DLD1 (cell line): ENCODE data around the gene LASP1.

ENCODE experiments used
- in situ Hi-C: cut with HindIII; loops from 2 replicates; pipeline ENCODE4 v1.10.0; 2017; ENCODE audit warnings: low sequenced_read_pairs

LASP1 gene

GRCh38 chr17:38868817-38869525 is 887 bp upstream of the LASP1 start:
- in situ Hi-C loops: no loop called here

GRCh38 chr17:38870259-38871165 is 654 bp downstream of the LASP1 start:
- in situ Hi-C loops: no loop called here

- in situ Hi-C loops: no loop called here
These were observed 1.6 kb downstream of the LASP1 start for GRCh38 chr17:38871247-38872015.

GRCh38 chr17:38872027-38872511 is 2.2 kb downstream of the LASP1 start:
- in situ Hi-C loops: no loop called here

GRCh38 chr17:38872671-38873385 is 3.0 kb downstream of the LASP1 start:
- in situ Hi-C loops: no loop called here

DNA sequence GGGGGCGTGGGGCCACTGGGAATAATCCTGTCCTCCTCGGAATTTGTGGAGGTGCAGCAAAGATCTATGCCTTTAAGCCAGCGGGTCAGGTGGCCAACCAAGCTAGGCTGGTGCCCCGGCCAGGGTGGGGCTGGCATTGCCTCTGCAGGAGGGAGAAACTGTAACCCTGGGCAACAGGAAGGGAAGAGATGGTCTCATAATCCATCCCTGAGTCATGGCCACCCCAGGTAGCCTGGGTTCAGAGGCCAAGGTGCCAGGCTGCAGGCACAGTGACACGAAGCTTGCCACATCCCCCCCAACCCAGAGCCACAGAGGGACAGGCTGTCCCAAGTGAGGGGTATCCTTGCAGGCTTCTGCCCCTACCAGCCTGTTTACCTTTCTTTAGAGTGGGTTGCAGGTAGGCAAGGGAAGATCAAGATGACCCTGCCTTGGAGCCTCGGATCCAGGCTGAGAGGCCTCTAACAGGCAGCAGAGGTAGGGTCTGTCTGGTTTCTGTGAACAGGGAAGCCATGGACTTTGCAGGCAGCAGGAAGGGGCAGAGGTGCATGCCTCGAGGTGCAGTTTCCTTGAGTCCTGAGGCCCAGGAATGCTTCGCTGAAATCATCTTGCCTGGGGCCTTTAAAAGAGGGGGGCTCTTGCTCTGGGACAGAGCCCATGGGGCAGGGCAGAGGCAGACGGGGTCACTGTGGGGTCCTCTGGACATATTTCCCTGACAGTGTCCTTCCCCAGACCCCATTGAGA is 4.0 kb downstream of the LASP1 start:
- in situ Hi-C loops: no loop called here

DNA sequence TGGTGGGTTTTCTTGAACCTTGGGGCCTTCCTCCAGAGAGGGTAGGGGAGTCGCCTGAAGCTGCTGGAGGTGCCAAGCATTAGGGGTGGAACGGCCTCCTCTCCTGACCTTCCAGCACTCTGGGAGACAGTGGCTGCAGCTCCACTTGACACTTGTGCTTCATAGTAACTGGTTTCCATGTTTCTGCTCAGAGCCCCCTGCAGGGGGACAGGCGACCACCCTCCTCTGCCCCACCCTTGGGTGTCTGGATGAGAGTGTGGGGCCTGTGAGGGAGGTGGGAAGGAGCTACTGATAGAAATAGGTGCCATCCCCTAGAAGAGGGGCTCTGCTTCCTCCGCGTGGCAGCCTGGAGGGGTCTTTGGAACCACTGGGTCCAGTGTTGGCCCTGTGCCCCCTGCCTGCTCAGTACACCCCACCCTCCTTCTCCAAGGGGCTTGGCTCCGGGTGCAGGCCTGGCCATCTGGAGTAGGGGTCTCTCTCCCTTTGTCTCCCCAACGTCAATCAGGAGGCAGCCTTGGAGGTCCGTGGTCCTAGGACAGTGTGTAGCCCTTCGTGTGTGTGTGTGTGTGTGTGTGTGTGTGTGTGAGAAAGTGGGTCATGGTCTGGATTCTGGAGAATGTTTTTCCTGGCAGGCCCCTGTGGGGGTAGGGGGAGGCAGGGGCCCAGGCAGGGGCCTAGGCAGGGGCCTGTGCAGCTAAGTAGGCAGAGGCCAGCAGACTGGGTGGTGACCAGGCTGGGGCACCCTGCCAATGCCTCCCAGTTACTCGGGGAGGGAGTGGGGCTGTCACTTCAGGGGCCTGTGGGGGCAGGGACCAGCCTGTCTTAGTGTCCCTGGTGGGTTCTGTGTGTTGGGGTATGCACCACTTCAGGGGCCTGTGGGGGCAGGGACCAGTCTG is 4.9 kb downstream of the LASP1 start:
- in situ Hi-C loops: loop anchor here (25.0 kb wide), 1 partner anchor 313 kb away; the partner anchor contains the start of gene CACNB1

DNA sequence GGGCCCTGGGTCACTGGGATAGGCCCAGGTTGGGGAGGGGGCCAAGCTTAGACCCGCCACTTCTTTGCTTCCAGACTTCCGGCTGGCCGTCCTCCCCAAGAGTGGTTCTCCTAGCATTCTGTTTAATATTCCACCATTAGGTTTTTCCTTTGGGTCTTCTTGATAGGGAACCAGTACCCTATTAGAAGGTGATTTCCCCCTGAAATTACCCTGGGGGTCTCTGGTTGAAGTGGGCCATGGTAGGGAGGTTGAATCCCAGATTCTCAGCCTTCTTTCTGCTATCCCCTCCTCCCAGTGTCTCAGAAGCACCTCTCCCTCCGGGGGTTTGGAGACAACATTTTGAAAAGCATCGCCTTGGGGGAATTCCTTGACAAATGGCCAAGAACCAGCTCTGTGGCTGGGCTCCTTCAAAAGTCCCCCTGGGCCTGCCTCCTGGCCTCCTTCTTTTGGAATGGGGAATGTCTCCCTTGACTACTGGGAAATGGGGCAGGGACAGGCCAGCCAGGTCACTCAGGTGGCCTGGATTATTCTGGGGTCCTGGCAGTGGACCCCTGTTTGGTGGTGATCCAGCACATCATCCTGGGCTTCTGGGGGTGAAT is 5.7 kb downstream of the LASP1 start:
- in situ Hi-C loops: loop anchor here (25.0 kb wide), 1 partner anchor 312 kb away; the partner anchor contains the start of gene CACNB1

GRCh38 chr17:38877130-38877851 is 7.4 kb downstream of the LASP1 start:
- in situ Hi-C loops: loop anchor here (25.0 kb wide), 1 partner anchor 310 kb away; the partner anchor contains the start of gene CACNB1

DNA sequence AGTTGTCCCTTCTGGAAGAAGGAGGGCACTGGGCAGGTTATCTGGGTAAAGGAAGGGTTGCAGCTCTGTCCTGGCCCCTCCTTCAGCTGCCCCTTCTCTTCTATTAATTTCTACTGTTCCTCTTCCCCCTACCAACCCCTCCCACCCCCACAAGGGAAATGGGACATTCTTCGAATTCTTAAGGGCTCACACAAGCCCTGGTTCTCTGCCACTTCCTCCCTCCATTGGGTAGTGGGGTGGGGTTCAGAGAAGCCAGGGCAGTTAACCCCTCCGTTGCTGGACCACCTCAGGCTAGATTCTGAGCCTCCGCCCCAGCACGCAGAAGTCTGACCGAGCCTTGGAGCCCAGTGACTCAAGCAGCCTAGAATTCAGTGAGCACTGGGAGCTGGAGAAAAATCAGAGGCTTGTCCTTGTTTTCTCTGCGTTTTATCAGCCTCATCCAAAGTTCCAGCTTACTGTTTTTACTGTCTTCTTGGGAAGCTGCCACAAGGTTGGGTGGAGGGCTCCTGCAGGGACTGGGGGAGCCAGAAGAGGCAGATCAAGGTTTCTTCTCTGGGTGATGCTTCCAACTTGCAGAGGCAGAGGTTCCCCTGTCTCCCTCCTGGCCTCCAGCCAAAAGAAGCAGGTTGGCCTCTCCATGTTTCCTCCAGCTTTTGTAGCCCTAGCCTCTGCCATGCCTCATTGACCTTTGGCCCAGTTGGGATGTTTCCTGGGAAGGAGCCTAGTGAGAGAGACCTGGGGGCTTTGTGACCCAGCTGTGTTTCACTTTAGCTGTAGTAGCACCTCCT is 10.2 kb downstream of the LASP1 start:
- in situ Hi-C loops: loop anchor here (25.0 kb wide), 1 partner anchor 307 kb away; the partner anchor contains the start of gene CACNB1

DNA sequence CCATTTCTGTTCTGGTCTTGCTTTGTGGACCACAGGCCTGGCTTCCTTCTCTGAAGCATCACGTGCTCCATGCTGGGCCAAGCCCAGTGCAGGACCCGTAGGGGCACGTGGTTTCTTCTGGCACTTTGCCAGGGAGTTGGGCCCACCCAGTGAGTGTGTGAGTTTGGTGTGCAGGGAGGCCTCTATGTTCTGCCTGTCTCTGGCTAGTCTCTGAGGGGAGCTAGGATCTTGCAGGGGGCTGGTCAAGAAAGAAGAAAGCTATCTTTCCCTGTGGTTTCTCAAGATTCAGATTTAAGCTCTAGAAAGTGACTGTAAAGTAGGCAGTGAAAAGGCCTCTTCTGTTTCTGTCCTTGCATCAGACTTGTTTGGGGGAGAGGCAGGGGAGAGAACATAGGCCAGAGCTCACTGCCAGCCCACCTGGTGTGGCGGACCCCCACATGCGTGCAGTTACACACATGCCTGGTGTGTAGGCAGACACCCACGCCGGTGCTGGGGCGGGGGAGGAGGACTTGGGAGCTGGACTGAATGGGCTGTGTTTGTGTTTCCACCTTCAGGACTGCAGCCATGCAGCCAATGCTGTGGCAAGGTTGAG is 11.8 kb downstream of the LASP1 start:
- in situ Hi-C loops: loop anchor here (25.0 kb wide), 1 partner anchor 306 kb away; the partner anchor contains the start of gene CACNB1

DNA sequence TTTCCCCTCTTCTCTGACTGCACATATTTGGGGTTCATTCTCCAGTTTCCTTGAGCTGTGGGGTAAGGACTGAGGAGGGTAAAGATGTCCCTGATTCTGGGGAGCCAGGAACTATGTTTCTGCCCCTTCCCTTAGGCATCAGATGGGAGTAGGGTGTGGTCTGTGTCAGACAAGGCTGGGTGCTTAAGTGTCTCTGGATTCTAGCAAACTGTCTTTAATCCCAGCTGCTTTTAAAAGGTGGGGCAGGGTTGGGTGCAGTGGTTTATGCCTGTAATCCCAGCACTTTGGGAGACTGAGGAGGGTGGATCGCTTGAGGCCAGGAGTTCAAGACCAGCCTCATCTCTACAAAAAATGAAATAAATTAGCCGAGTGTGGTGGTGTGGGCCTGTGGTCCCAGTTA is 13.0 kb downstream of the LASP1 start:
- in situ Hi-C loops: loop anchor here (25.0 kb wide), 1 partner anchor 304 kb away; the partner anchor contains the start of gene CACNB1

GRCh38 chr17:38883592-38884526 is 14.0 kb downstream of the LASP1 start:
- in situ Hi-C loops: loop anchor here (25.0 kb wide), 1 partner anchor 303 kb away; the partner anchor contains the start of gene CACNB1

DNA sequence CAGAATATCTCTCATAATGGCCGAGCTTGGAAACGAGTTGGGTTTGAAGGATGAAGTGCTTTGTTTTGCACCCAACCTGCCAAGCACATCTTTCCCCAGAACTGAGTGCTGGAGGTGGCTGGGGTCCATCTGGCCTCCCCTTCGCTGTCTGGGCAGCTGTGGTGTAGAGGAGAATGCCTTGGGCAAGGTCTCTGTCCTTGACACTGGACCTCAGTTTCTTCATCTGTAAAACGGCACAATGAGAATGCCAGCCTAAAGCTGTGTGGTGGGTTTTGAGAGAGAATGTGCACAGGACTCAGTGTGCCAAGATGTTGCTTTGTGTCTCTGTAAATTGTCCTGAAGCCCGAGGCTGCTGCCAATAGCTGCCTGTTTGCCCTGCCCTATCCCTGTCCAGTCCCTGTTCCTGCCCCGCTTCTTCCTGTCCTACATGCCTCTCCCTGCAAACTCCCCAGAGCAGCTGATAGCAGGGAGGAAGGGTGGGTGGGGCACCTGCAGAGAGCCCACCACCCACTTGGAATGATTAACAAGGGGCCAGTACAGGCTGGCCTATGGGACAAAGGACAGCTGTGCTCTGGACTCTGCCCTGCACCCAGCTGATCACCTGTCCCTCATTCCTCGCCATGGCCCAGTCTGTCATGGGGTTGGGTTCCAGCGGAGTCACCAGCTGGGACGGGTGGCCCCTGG is 15.3 kb downstream of the LASP1 start:
- in situ Hi-C loops: loop anchor here (25.0 kb wide), 1 partner anchor 302 kb away; the partner anchor contains the start of gene CACNB1
